ENCODE measurements around the gene PACS1.

The PACS1 gene

DNA sequence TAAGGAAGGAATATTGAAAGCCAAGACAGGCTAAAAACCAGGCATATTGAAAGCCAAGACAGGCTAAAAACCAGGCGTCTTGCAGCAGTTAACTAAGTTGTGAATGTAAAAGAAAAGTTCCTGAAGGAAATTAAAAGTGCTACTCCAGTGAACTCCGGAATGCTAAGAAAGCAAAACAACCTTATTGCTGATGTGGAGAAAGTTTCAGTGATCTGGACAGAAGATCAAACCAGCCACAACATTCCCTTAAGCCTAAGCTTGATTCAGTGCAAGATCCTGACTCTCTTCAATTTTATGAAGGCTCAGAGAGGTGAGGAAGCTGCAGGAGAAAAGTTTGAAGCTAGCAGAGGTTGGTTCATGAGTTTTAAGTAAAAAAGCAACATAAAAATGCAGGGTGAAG lies 51.4 kb downstream of the PACS1 start:
- POLR2A ChIA-PET (ENCODE audit: low non-redundant PET), result no interaction called here
- no peak for TF ChIP-seq CTCF (conservative IDR thresholded peaks at IDR 0.05; ENCODE audit: low read depth)
- DNase-seq (ENCODE audit: low spot score), result no peak
- CTCF ChIA-PET, result interaction anchor here (0.7 kb wide), 1 partner anchor 63 kb away, joined by 3 read pairs; no protein-coding TSS in a partner anchor
- H3K27ac ChIP-seq, result no peak overlapping the region

- POLR2A ChIA-PET (ENCODE audit: low non-redundant PET), result no interaction called here
- CTCF ChIA-PET, result no interaction called here
- DNase-seq (ENCODE audit: low spot score), result no peak
- H3K27ac ChIP-seq, result no peak overlapping the region
- TF ChIP-seq CTCF (conservative IDR thresholded peaks at IDR 0.05; ENCODE audit: low read depth), result no peak
These were observed 53.8 kb downstream of the PACS1 start for GRCh38 chr11:66123902-66124301.

DNA sequence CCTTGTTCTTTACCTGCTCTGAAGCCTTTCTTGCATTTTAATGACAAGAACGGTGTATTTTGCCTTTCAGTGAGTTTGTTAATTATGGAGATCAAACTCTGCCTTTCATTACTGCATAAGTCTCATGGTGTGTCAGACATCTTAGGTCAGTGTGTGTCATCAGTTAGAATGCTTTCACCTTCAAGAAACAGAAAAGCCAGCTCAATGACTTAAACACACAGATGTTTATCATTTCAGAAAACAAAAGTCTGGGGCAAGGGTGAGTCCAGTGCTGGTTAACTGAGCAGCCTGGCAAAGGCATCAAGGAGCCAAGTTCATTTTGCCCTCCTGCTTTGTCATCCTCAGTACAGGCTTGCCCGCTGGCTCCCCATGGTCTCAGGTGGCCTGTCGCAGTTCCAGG lies 54.5 kb downstream of the PACS1 start:
- POLR2A ChIA-PET (ENCODE audit: low non-redundant PET), result no interaction called here
- TF ChIP-seq CTCF (conservative IDR thresholded peaks at IDR 0.05; ENCODE audit: low read depth), result no peak
- H3K27ac ChIP-seq, result no peak overlapping the region
- no peak for DNase-seq (ENCODE audit: low spot score)
- CTCF ChIA-PET, result no interaction called here

DNA sequence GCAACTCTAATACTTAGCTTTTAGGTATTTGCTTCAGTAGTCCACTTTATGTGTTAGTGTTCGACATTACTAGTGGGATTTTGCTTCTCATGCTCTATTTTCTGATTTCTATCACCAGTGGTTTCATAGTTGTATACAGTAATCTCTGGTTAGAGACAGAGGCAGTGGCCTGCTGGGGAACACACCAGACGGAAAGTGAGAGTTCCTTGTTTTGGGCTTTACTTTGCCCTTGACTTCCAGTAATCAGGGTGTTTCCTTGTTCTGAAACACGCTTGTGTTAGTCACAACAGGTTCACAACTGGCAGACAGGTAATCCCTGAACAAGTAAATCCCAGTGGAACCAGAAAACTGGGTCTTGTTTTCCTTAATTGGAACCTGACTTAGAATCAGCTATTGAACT lies 56.0 kb downstream of the PACS1 start:
- TF ChIP-seq CTCF (conservative IDR thresholded peaks at IDR 0.05; ENCODE audit: low read depth), result no peak
- POLR2A ChIA-PET (ENCODE audit: low non-redundant PET), result no interaction called here
- CTCF ChIA-PET, result interaction anchor here (0.7 to 1.4 kb wide), 3 partner anchors 10 to 59 kb away, joined by 3 read pairs; no protein-coding TSS in a partner anchor
- peak; percentile 16 for DNase-seq (ENCODE audit: low spot score)
- peak overlapping the region; percentile 55 for H3K27ac ChIP-seq

GRCh38 chr11:66126808-66127555 lies 56.9 kb downstream of the PACS1 start:
- ChIA-PET CTCF (interaction anchor here (0.7 to 1.4 kb wide), 2 partner anchors 9 to 21 kb away, joined by 3 read pairs; no protein-coding TSS in a partner anchor), POLR2A (ENCODE audit: low non-redundant PET) (no interaction called here)
- H3K27ac ChIP-seq, result peak overlapping the region; percentile 74
- DNase-seq (ENCODE audit: low spot score), result peak; percentile 39
- TF ChIP-seq CTCF (conservative IDR thresholded peaks at IDR 0.05; ENCODE audit: low read depth), result no peak

GRCh38 chr11:66130978-66131377 lies 60.9 kb downstream of the PACS1 start:
- TF ChIP-seq CTCF (conservative IDR thresholded peaks at IDR 0.05; ENCODE audit: low read depth), result no peak
- CTCF ChIA-PET, result no interaction called here
- H3K27ac ChIP-seq, result no peak overlapping the region
- POLR2A ChIA-PET (ENCODE audit: low non-redundant PET), result no interaction called here
- no peak for DNase-seq (ENCODE audit: low spot score)
